Posterior vena cava (tissue), 2 donors: ENCODE data around the gene BARX1. TPM values are rescaled to one million over a fixed set of nuclear protein-coding genes. Genes with fewer than 3 reads are reported as not detected.
"Not testable (repeated sequence)": the region's sequence is repeated elsewhere in the genome, so short reads cannot be mapped to it uniquely, and the experiment has no call there.

ENCODE experiments used
- DNase-seq: peaks from one replicate; pipeline ENCODE4 v3.0.0-alpha.2; 2020; ENCODE audit warnings: low spot score
- intact Hi-C, 2 donors: fragments of 100-400 bp; cut with DNase I; formaldehyde crosslinking; loops; one replicate each; pipeline versions ENCODE4 v1.14.1 to v1.14.2; 2022 to 2023
- long read RNA-seq, 2 donors: library from polyadenylated mRNA; unstranded; transcript quantifications; one replicate each; pipeline ENCODE4 v2.0.0, GENCODE V29; 2020 to 2021
- total RNA-seq, 2 donors: library from RNA; stranded (reverse); fragmentation: NEBNext Ultra II Directional; extraction: Animal tissue kit (Norgen Biotek cat#: 25700); gene quantifications; one replicate each; pipeline ENCODE4 v1.2.1, GENCODE V29; 2021
- donor health status: DM: yes; HTN: yes; CAD: no.
- donor health status: DM: yes; HTN: yes; CAD: no.

Gene BARX1, protein sequence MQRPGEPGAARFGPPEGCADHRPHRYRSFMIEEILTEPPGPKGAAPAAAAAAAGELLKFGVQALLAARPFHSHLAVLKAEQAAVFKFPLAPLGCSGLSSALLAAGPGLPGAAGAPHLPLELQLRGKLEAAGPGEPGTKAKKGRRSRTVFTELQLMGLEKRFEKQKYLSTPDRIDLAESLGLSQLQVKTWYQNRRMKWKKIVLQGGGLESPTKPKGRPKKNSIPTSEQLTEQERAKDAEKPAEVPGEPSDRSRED
- not detected for total RNA-seq
- long read RNA-seq, donor 1, partial matches to known transcripts, result 0 of 1 reads
- long read RNA-seq, donor 1, other reads (novel, unspliced or antisense), result 0 of 1 reads
- long read RNA-seq, donor 2, result 0 reads

DNA sequence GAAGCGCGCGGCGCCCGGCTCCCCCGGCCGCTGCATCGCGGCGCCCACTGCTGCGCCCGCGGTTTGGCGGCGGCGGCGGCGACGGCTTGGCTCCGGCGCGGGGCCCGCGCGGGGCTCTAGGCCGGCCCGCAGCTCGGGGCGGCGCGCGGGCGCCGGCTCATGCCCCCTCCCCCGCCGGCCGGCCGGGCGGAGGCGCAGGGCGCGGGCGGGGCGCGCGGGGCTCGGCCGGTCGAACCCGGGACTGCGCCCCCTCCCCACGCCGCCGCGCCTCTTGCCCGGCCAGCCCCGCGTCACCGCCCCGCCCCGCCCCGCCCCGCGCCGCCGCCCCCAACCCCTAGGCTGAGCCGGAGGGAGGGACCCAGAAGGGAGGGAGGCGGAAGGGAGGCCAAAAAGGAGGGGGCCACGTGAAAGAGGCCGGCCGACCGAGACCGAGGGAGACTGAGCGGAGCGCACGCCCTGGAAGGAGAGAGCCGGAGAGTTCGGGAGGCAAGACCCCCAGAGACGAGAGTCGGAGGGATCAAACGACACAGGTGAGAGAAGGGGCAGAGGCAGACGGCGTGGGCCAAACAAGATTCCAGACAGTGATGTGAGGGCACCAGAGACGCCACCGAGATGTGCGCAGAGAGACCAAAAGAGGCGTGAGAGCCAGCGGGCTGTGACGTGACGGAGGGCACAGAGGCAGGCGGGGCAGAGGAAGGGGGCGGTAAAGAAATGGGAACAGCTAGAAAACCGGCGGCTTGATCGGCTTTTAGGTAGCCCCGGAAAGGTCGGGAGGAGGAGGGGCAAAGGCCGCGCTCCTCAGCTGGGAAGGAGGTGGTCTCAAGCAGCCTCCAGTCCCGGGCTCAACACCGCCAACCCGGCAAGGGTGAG lies at the start of gene BARX1:
TSS of gene BARX1 (minus strand) at position 245 of the 870 bp plus-strand sequence. CDS start at position 36, 209 bp downstream.
- peak; percentile 72 for DNase-seq
- intact Hi-C loops, result no loop called here

DNA sequence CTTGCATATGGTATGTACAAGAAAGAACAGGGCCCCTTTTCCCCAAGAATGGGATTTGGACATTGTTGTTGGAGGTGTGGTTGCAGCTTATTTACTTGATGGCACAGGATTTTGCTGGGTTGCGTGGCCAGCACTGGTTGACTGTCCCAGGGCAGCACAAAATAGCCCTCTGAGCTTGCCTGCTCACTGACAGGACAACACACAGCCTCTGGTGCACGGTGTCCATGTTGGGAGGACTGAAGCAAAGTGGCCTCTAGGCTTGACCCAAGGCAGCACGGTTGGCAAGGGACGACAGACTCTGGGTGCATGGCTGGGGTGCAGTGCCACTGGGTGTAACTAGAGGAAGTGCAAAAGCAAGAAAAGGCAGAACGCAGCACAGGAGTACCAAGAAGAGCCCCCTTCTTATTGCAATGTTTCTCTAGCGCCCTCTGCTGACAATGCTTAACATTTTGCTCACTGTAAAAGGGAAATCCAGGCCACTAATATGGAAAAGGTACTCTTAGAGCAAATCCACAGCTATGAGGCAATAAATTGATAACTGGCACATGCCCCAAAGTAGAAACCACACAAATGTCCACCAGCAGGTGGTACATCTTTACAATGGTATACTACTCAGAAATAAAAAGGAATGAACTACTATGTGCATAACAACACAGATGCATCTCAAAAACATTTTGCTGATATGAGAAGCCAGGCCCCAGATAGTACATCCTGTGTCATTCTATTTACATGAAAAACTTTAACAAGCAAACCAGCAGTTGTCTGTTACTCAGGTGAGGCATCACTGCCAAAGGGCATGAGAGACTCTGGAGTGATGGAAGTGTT lies 47.4 kb upstream of the BARX1 start:
- intact Hi-C loops, result no loop called here
- DNase-seq, result no peak

DNA sequence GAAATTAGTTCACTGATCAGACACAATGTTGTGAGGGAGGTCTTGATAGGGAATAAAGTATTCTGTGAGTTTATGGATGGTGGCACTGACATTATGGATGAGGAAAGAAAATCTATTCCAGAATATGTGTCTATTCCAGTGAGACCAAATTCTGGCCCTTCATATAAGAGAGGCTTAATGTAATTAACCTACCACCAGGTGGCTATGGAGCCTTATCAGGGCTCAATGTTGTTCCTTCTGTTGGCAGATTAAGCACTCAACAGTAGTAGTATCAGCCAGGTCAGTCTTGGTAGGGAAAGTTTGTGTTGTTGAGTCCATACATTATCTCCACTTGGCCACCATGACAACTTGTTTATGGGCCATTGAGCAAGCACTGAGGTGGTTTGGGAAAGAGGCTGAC lies 41.7 kb upstream of the BARX1 start:
- intact Hi-C loops, result no loop called here
- DNase-seq, result no peak

DNA sequence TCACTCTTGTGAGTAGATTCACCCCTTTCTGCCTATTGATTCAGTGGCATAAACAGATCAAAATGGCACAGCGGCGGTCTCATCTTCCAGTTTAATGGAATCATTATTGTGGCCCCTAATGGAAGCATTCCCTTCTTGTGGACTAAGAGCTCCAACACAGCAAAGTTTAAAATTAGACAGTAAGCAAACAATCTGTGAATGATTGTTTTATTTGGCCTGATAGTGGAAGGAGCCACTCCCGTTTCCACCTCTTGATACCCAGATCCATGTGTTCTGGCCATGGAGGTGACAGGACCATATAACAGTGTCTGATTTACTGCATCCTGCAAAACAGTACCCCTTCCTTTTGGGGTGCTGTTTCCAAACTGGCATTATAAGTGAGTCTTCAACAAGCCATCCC lies 41.2 kb upstream of the BARX1 start:
- intact Hi-C loops, result no loop called here
- no peak for DNase-seq

DNA sequence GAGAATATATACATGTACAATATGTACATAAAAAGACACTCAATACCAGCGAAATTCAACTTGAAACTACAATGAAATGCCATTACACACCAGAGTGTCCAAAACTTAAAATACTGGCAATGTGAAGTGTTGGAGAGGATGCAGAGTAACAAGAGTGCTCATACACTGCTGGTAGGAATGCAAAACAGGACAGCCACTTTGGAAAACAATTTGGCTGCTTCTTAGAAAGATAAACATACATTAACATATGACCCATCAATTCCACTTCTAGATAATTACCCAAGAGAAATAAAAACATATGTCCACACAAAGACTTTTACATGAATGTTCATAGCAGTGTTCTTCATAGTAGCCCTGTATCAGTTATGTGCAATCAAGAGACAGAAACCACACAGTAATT lies 39.4 kb upstream of the BARX1 start:
- intact Hi-C loops, result no loop called here

DNA sequence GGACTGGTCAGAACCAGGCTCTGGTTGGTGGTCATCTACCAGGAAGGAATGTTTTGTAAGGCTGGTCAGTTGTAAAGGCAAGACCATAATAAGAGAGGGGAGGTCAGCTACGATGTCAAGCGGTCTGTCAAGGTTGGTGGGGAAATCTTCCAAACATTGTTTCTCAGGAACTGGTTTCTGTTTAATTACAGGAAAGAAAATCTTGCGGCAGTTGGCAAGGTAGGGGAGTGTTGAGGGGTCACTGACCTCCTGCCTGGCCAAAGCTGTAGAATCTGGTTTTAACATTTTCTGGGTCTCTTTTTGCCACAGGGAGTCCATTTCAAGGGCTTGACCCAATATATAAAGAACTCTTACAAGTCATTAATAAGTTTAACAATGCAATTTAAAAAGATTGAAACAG lies 39.0 kb upstream of the BARX1 start:
- DNase-seq, result no peak
- intact Hi-C loops, result no loop called here

More for the DNA sequence above, 39.4 kb upstream of the BARX1 start:
- no peak for DNase-seq

DNA sequence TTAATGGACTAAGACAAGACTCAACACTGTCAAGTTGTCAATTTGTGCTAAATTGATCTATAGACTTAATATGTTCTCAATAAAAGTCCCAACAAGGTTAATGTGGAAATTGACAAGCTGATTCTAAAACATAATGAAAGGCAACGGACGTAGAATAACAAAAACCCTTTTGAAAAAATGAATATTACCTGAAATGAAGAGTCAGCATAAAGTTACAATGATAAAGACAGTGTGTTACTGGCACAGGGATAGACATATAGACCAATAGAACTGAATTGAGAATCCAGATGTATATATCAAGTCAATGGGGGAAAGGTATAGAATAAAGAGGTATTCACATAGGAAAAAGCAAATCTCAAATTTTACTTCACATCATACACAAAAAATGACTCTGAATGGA lies 37.7 kb upstream of the BARX1 start:
- intact Hi-C loops, result no loop called here

DNA sequence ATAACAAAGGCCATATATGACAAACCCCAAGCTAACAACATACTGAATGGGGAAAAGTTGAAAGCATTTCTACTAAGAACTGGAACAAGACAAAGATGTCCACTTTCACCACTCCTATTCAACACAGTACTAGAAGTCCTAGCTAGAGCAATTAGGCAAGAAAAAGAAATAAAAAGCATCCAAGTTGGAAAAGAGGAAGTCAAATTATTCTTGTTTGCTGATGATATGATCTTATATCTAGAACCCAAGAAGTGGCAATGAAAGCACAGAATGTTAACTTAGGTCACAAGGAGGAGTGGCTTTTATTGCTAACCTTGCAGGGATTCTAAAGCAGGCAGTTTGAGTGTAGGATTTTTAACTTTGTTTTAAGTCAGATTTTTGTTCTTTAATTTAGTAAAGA lies 35.3 kb upstream of the BARX1 start:
- DNase-seq, result no peak
- intact Hi-C loops, result no loop called here

More for the DNA sequence above, 37.7 kb upstream of the BARX1 start:
- DNase-seq, result no peak

DNA sequence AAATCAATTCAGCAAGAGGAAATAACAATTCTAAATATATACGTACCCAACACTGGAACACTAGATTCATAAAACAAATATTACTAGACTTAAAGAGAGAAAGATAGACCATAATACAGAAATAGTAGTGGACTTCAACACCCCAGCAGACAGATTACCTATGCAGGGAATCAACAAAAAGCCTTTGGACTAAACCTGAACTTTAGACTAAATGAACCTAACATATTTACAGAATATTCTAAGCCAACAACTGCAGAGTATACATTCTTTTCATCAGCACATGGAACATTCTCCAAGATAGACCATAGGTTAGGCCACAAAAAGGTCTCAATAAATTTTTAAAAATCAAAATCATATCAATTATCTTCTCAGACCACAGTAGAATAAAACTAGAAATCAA lies 32.9 kb upstream of the BARX1 start:
- no peak for DNase-seq
- intact Hi-C loops, result no loop called here

DNA sequence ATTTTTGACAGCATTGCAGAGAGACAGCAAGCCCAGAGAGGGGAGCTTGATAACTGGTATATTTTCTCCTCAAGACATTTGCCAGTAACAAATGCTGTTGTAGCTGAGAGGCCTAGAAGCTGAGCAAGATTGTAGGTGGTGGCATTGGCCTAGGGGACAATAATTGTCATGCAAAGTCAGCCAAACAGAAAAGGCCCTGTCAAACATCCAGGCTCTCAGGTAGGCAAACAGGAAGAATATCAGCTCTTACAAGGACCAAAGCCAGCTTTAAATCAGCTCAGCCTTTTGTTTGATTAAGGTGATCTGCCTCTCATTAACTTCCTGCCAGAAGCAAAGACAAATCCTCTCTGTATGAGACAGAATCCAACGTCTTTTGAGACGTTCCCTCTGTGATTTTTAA lies 29.7 kb upstream of the BARX1 start:
- no peak for DNase-seq
- intact Hi-C loops, result no loop called here

DNA sequence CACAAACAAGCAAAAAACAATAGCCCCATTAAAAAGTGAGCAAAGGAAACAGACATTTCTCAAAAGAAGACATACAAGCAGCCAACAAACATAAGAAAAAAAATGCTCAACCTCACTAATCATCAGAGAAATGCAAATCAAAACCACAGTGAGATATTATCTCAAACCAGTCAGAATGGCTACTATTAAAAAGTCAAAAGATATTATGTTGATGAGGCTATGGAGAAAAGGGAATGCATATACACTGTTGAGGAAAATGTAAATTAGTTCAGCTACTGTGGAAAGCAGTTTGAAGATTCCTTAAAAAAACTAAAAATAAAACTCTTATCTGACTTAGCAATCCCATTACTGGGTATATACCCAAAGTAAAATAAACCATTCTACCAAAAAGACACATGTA lies 28.7 kb upstream of the BARX1 start:
- DNase-seq, result no peak
- intact Hi-C loops, result no loop called here

DNA sequence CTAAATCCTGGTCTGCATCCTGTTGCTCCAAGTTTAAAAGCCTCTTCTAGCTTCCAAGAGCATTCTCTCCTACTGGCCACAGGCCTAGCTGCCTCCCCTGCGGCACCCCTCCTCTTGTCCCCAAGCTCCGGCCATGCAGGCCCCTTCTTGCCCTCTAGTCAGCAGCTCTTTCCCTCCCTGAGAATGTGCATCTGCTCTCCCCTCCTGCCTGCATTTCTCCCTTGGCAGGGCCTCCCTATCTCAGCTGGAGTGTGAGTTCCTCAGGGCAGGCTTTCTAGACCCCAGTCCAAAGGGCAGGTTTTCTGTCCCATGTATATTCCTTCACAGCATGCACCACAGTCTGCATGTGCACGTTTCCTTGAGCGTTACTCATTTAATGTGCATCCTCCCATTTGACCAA lies 24.6 kb upstream of the BARX1 start:
- no peak for DNase-seq
- intact Hi-C loops, result no loop called here

DNA sequence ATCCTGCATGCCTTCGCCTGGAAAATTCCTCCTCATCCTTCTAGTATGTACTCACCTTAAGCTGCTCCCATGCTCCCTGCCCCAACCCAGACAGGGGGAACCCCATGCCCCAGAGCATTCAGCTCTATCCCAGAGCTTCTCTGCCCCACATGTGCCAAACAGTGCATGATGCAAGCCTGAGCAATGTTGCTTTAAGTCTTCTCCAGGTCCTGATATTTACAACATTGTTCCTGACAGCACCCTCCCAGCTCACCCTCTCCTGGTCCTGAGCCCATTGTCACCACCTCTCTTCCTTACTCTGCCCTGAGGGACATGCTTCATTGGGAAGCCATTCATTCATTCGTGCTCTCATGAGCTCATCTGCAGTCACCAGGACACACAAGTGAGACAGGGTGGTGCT lies 23.4 kb upstream of the BARX1 start:
- intact Hi-C loops, result no loop called here
- no peak for DNase-seq

DNA sequence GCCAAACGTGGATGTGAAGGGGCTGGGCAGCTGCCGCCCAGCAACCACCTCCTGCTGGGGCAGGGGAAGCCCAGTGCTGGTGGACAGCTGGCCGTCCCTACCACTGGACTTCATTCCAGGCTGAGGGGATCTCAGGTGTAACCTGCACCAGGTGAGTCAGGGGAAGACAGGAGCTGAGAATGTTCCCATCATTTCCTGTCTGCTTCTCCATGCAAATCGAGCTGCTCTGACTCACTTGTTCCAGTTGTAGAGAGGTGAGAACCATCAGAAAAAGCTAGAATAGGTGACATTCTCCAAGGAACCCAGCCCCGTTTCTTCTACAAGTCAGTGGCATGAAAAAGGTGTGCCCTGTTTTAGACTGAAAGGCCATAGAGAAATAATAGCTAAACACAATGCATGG lies 21.8 kb upstream of the BARX1 start:
- intact Hi-C loops, result no loop called here
- no peak for DNase-seq

DNA sequence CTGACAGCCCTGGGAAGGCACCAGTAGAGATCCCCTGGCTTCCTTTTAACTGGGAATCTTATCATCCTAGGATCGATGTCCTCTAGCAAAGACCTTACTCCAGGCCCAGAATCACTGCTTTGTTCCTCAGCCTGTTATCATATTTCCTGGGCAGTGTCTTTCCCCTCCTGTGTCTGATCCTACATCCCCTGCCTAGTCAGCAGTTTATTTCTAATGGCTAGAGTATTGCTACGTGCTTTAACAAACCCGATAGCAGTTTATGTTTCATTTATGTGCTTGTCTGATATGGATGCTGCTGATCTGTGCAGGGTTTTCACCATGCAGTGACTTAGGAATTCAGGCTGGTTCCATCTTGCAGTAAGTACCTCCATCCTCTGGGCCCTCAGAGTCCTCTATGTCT lies 20.9 kb upstream of the BARX1 start:
- intact Hi-C loops, result no loop called here
- DNase-seq, result no peak

DNA sequence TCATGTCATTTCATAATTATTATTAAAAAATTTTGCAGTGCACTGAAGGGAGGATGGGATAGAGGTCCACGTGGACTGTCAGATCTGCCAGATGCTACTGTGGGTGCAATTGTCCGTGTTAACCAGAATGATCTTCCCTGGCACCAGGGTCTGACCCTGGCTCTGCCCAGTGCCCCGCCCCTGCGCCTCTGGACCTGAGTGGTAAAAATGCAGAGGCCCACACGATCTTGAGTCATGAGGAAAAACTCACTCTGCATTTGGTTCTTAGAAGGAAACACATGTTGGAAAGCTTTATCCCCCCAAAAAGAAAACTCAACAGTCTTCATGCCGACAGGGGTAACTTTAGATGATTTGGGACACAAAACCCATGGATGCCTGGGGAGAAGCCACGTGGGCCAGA lies 20.1 kb upstream of the BARX1 start:
- DNase-seq, result no peak

DNA sequence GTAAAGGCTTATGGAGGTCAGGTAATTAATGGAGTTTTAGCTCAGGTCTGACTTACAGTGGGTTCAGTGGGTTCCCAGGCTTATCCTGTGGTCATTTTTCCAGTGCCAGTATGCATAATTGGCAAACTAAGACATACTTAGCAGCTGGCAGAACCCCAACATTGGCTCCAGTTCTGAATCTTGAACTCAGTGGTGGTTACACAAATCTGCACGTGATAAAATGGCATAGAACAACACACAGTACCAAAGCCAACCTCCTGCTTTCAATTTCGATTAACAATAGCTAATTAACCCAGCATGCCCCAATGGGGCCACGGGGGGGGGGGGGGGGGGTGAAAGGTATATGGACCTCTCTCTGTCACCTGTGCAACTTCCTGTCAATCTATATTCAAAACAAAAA lies 19.0 kb upstream of the BARX1 start:
- intact Hi-C loops, result no loop called here
- no peak for DNase-seq

More for the DNA sequence above, 20.1 kb upstream of the BARX1 start:
- intact Hi-C loops, result no loop called here

DNA sequence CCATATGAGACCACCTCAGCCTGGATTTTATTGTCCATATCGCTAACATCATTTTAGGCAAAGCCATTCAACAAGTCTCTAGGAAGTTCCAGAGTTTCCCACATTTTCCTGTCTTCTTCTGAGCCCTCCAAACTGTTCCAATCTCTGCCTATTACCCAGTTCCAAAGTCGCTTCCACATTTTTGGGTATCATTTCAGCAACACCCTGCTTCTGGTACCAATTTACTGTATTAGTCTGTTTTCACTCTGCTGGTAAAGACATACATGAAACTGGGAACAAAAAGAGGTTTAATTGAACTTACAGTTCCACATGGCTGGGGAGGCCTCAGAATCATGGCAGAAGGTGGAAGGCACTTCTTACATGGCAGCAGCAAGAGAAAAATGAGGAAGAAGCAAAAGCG lies 17.5 kb upstream of the BARX1 start:
- intact Hi-C loops, result not testable (repeated sequence)

DNA sequence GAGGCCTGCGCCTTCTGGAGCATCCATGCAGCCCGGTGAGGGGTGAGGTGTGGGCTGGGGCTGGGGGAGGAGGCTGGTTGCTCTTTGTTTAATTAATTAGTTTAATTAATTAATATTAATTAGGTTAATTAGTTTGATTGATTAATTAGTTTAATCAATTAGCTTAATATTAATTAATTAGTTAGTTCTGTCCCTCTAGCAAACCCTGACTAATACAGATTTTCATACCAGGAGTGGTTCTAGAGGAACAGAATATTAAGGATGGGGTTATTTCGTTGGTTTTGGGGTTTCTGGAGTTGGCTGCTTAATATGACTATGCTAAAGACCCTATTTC lies 14.1 kb upstream of the BARX1 start:
- intact Hi-C loops, result loop anchor here in 1 of 2 donors (10.0 kb wide), 2 partner anchors 144 to 394 kb away; partner anchors contain the start of gene PHF2
- no peak for DNase-seq

More for the DNA sequence above, 17.5 kb upstream of the BARX1 start:
- DNase-seq, result not testable (repeated sequence)
